ENCODE results near the gene NCOA3. TPM values are rescaled to one million over a fixed set of nuclear protein-coding genes. Genes with fewer than 3 reads are reported as not detected.

Gene NCOA3
- total RNA-seq, 1 experiment from 2014 or later, result 23.3 TPM

DNA sequence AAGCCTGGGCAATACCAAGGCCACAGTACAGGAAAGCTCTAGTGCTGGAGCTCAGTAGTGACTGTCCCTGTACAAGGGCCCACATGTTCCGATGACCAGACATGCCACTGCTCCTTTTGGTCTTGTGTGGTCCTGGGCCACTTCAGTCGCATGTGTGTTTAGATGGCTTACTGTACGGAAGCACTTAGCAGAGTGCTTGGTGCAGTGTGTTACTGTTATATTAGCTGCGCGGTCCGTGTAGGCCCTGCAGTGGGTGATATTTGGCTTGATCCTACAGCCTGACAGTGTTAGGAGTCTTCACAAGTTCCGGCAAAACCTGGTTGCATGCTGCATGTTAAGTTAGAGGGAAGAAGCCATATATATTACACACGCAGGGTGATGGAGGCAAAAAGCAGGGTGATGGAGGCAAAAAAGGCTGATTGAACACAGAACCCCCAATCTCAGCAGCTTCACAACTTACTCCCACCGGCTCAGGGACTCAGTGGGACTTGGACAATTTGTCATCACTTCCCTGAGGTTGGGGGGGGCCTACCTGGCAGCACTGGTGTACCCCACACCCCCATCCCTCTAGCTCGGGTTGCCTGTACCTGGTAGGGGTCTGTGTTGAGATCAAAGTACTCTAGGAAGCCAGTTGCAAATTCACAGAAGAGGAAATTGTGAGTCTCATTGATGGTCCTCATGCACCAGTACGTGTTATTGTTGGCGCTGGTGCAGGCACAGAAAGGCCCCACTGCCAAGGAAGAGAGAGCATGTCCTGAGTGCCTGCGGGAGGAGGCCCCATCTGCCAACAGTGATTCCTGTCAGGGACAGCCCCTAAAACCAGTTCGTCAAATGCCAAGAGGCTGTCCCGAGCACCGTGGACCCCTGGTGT, 161.0 kb downstream of the NCOA3 start:
- Histone ChIP-seq H2AK5ac (ENCODE audit: insufficient read length, low read length) (no peak overlapping the region), H2AFZ (ENCODE audit: low read length) (no peak overlapping the region), H3K79me1 (ENCODE audit: insufficient read depth, low read depth, low read length, poor library complexity, severe bottlenecking) (no peaks in the 10 kb centered on the region), H3K27me3 (ENCODE audit: insufficient read depth, low read length) (no peaks in the 10 kb centered on the region), H2BK120ac (ENCODE audit: low read depth, low read length, poor library complexity, severe bottlenecking) (no peak overlapping the region), H3K23ac (ENCODE audit: insufficient read length, low read depth, low read length) (no peak overlapping the region), H2BK12ac (ENCODE audit: insufficient read length, low read depth, low read length) (no peak overlapping the region), H4K8ac (replicated peaks; ENCODE audit: insufficient read length, low read depth, low read length) (no peak overlapping the region), H3K9ac (ENCODE audit: extremely low read depth, insufficient read length, low read length) (no peak overlapping the region), H4K5ac (ENCODE audit: insufficient read length, low read depth, low read length) (no peak overlapping the region), H2BK20ac (ENCODE audit: low read depth, low read length, poor library complexity, severe bottlenecking) (no peak overlapping the region), H3K56ac (ENCODE audit: insufficient read length, low read depth, low read length) (no peak overlapping the region), H4K20me1 (ENCODE audit: control insufficient read depth, insufficient read depth, insufficient read length) (no peaks in the 10 kb centered on the region), H2BK5ac (ENCODE audit: insufficient read length, low read length) (no peak overlapping the region), H3K4ac (ENCODE audit: low read depth, low read length) (no peak overlapping the region), H3K4me1 (ENCODE audit: insufficient read depth, low read length) (no peaks in the 10 kb centered on the region), H3K79me2 (ENCODE audit: insufficient read depth, low read length) (no peaks in the 10 kb centered on the region), H4K91ac (ENCODE audit: insufficient read length, low read depth, low read length) (no peak overlapping the region), H3K27ac (ENCODE audit: insufficient read length, low read depth, low read length) (no peak overlapping the region), H2BK15ac (ENCODE audit: low read depth, low read length) (no peak overlapping the region), H3K18ac (ENCODE audit: insufficient read length, low read depth, low read length) (no peak overlapping the region), H3T11ph (ENCODE audit: low read length) (no peak overlapping the region), H3K14ac (ENCODE audit: insufficient read depth, low read length) (no peak overlapping the region), H3K9me3 (ENCODE audit: control insufficient read depth, low read depth, low read length) (no peaks in the 10 kb centered on the region), H3K4me2 (ENCODE audit: insufficient read depth, insufficient read length, low read length) (no peak overlapping the region), H3K23me2 (ENCODE audit: insufficient read length, low read depth, low read length, poor library complexity, severe bottlenecking) (no peaks in the 10 kb centered on the region)
- Mint-ChIP-seq H3K4me3 (no peak overlapping the region), H3K9me3 (no peaks in the 10 kb centered on the region), H3K27me3 (ENCODE audit: low read depth) (peaks cover 3% of the 10 kb centered on the region; the same call in 1 of the 2 replicates), H3K36me3 (ENCODE audit: insufficient read depth in 1 of 3, low read depth in 3 of 3) (peaks cover 0 to 19% (median 15%) of the 10 kb centered on the region in 3 experiments; a peak in 3 of 7 replicates), H3K27ac (peak overlapping the region in 1 of 3 experiments; percentile 75; a peak in 3 of 7 replicates), H3K4me1 (peaks cover 17 to 23% of the 10 kb centered on the region in 2 experiments)
- TF ChIP-seq, protein P1, sequence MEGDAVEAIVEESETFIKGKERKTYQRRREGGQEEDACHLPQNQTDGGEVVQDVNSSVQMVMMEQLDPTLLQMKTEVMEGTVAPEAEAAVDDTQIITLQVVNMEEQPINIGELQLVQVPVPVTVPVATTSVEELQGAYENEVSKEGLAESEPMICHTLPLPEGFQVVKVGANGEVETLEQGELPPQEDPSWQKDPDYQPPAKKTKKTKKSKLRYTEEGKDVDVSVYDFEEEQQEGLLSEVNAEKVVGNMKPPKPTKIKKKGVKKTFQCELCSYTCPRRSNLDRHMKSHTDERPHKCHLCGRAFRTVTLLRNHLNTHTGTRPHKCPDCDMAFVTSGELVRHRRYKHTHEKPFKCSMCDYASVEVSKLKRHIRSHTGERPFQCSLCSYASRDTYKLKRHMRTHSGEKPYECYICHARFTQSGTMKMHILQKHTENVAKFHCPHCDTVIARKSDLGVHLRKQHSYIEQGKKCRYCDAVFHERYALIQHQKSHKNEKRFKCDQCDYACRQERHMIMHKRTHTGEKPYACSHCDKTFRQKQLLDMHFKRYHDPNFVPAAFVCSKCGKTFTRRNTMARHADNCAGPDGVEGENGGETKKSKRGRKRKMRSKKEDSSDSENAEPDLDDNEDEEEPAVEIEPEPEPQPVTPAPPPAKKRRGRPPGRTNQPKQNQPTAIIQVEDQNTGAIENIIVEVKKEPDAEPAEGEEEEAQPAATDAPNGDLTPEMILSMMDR (conservative IDR thresholded peaks at IDR 0.05), result no peak
- no peak for DNase-seq
- no CpG with 5 or more reads among the region's 16 CpGs for WGBS (ENCODE audit: extremely low coverage, insufficient read length, low lambda C conversion rate)

Measured in H9 (cell line).